ENCODE data around the gene NEAT1. TPM values are rescaled to one million over a fixed set of nuclear protein-coding genes. Genes with fewer than 3 reads are reported as not detected.
"Not testable (repeated sequence)": the region's sequence is repeated elsewhere in the genome, so short reads cannot be mapped to it uniquely, and the experiment has no call there.

NEAT1 gene
- total RNA-seq, 1 donor from 2014 or later = 78.8 TPM

GRCh38 chr11:65412271-65413076 is 10.1 kb upstream of the NEAT1 start:
- Mint-ChIP-seq H3K27me3 (no peaks in the 10 kb centered on the region), H3K4me3 (ENCODE audit: low read depth) (no peak overlapping the region), H3K27ac (peak overlapping the region; percentile 76), H3K4me1 (ENCODE audit: low read depth) (peaks cover 16% of the 10 kb centered on the region), H3K36me3 (ENCODE audit: insufficient read depth) (peaks cover 5% of the 10 kb centered on the region), H3K9me3 (ENCODE audit: low read depth) (no peaks in the 10 kb centered on the region)
- no peak for DNase-seq (ENCODE audit: low spot score, unreplicated experiment)
- no peak for TF ChIP-seq CTCF (IDR thresholded peaks at IDR 0.05; ENCODE audit: unreplicated experiment)

GRCh38 chr11:65413077-65413664 is 9.4 kb upstream of the NEAT1 start:
- peaks cover 23% of the 10 kb centered on the region for H3K4me1 Mint-ChIP-seq (ENCODE audit: low read depth)
- H3K27me3 Mint-ChIP-seq; H3K9me3 Mint-ChIP-seq (ENCODE audit: low read depth); H3K4me3 Mint-ChIP-seq (ENCODE audit: low read depth); H3K36me3 Mint-ChIP-seq (ENCODE audit: insufficient read depth); DNase-seq (ENCODE audit: low spot score, unreplicated experiment); H3K27ac Mint-ChIP-seq: not testable (repeated sequence)

DNA sequence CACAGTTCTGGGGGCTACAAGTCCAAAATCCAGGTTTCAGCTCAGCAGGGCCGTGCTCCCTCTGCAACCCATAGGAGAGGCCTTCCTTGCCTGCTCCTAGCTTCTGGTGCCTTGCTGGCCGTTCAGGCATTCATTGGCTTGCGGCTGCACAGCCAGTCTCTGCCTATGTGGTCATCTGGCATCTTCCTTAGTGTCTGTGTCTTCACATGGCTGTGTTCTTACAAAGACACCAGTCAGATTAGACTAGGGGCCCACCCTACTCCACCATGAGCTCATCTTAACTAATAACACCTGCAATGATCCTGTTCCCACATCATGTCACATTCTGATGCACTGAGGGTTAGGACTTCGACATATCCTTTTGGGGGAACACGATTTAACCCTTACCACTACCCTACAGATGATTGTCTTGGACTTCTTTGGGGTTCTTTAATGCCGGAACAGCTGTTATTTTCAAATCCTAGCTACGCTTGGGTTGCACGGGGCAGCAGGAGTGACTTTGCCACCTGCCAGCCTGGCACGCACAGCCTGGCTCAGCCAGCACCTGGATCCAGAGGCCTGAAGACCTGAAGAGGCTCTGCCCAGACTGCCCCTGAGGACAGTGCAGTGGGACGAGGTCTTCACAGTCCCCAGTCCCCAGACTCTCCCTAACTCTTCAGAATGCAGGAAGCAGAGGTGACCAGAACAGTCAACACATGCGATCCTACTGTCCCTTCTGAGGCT is 7.7 kb upstream of the NEAT1 start:
- H3K27ac Mint-ChIP-seq = no peak overlapping the region
- DNase-seq (ENCODE audit: low spot score, unreplicated experiment) = no peak
- H3K4me3 Mint-ChIP-seq (ENCODE audit: low read depth) = no peak overlapping the region
- no peaks in the 10 kb centered on the region for H3K27me3 Mint-ChIP-seq
- H3K9me3 Mint-ChIP-seq (ENCODE audit: low read depth) = no peaks in the 10 kb centered on the region
- peaks cover 38% of the 10 kb centered on the region for H3K4me1 Mint-ChIP-seq (ENCODE audit: low read depth)
- no peaks in the 10 kb centered on the region for H3K36me3 Mint-ChIP-seq (ENCODE audit: insufficient read depth)
- TF ChIP-seq CTCF (IDR thresholded peaks at IDR 0.05; ENCODE audit: unreplicated experiment) = no peak

GRCh38 chr11:65415499-65416340 is 6.9 kb upstream of the NEAT1 start:
- no peaks in the 10 kb centered on the region for H3K36me3 Mint-ChIP-seq (ENCODE audit: insufficient read depth)
- H3K27ac Mint-ChIP-seq = peak overlapping the region; percentile 39
- no peak for DNase-seq (ENCODE audit: low spot score, unreplicated experiment)
- H3K4me3 Mint-ChIP-seq (ENCODE audit: low read depth) = peak overlapping the region; percentile 52
- H3K27me3 Mint-ChIP-seq = no peaks in the 10 kb centered on the region
- no peaks in the 10 kb centered on the region for H3K9me3 Mint-ChIP-seq (ENCODE audit: low read depth)
- peaks cover 43% of the 10 kb centered on the region for H3K4me1 Mint-ChIP-seq (ENCODE audit: low read depth)
- TF ChIP-seq CTCF (IDR thresholded peaks at IDR 0.05; ENCODE audit: unreplicated experiment) = no peak

- H3K36me3 Mint-ChIP-seq (ENCODE audit: insufficient read depth) = no peaks in the 10 kb centered on the region
- peak; percentile 91 for DNase-seq (ENCODE audit: low spot score, unreplicated experiment)
- peak overlapping the region; percentile 52 for H3K4me3 Mint-ChIP-seq (ENCODE audit: low read depth)
- H3K27me3 Mint-ChIP-seq = no peaks in the 10 kb centered on the region
- H3K9me3 Mint-ChIP-seq (ENCODE audit: low read depth) = no peaks in the 10 kb centered on the region
- TF ChIP-seq CTCF (IDR thresholded peaks at IDR 0.05; ENCODE audit: unreplicated experiment) = peak; percentile 95
- peak overlapping the region; percentile 56 for H3K27ac Mint-ChIP-seq
- H3K4me1 Mint-ChIP-seq (ENCODE audit: low read depth) = peaks cover 50% of the 10 kb centered on the region
These were observed 6.2 kb upstream of the NEAT1 start for GRCh38 chr11:65416341-65416824.
